Erythroblast (primary cell): ENCODE measurements around the gene ACOX2.

Experiments
- GATA1 ChIP-seq: IDR thresholded peaks from 2 replicates; pipeline ENCODE4 v1.6.1; 2011; ENCODE audit warnings: low read depth, mild to moderate bottlenecking, control low read depth, low read length, moderate library complexity
- POLR2A ChIP-seq: IDR thresholded peaks from 2 replicates; pipeline ENCODE4 v1.6.1; 2011; ENCODE audit warnings: mild to moderate bottlenecking, low read length

DNA sequence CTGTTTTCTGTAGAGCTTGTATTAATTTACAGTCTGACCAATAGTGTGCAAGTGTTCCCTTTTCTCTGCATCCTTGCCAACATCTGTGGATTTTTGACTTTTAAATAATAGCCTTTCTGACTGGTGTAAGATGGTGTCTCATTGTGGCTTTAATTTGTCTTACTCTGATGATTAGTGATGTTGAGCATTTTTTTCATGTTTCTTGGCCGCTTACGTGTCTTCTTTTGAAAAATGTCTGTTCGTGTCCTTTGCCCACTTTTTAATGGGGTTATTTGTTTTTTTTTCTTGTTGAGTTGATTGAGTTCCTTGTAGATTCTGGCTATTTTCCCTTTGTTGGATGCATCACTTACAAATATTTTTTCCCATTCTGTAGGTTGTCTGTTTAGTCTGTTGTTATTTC is 7.6 kb upstream of the ACOX2 start:
- TF ChIP-seq POLR2A: no peak
- TF ChIP-seq GATA1: no peak
